ENCODE results near the gene PMEL. TPM values are rescaled to one million over a fixed set of nuclear protein-coding genes. Genes with fewer than 3 reads are reported as not detected.

Gene PMEL
- total RNA-seq, 2 experiments from 2014 or later, result 0.23 to 0.37 TPM

DNA sequence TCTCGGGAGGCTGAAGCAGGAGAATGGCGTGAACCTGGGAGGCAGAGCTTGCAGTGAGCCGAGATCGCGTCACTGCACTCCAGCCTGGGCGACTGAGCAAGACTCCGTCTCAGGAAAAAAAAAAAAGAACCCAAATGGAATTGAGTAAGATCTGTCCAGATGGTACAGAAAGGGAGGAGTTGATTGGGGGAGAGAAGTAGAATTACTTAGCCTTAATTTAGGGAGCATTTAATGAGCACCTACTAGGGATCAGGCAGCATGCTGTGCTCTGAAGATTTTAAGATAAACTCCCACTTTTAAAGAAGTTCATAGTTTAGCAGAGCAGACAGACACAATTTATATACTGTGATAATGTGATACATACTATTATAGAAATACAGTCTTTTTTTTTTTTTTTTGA lies 12.6 kb upstream of the PMEL start:
- ATAC-seq (no peak), DNase-seq (no peak)
- Mint-ChIP-seq H3K27ac (no peak overlapping the region), H3K36me3 (peaks cover 17% of the 10 kb centered on the region), H3K27me3 (no peaks in the 10 kb centered on the region), H3K4me3 (no peak overlapping the region), H3K9me3 (ENCODE audit: low read depth) (no peaks in the 10 kb centered on the region), H3K4me1 (peaks cover 12% of the 10 kb centered on the region)
- CTCF ChIA-PET, result interaction anchor here (1.8 kb wide), 1 partner anchor 53 kb away, joined by 4 read pairs; no protein-coding TSS in a partner anchor

DNA sequence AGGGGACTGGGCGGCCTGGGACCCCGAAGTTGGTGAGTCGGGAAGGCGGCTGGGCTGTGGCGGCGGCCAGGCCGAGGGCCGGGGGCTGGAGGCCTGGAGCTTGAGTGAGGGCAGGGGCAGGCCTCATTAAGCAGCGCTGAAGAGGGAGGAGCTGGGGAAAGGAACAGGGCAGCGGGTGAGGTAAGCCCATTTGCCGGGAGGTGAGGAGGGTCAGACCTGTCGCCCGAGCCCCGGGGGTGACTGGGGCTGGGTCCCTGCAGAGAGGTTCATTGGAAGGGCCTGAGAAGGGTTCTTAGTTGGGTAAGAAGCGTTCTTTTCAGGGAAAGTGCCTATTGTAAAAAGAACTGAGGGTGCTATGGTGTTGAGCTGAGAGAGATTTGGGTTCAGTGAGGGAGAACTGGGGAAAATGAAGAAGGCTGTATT lies 8.5 kb upstream of the PMEL start:
- Mint-ChIP-seq H3K4me1 (peaks cover 26% of the 10 kb centered on the region), H3K27me3 (no peaks in the 10 kb centered on the region), H3K36me3 (peaks cover 24% of the 10 kb centered on the region), H3K27ac (no peak overlapping the region), H3K4me3 (no peak overlapping the region), H3K9me3 (ENCODE audit: low read depth) (no peaks in the 10 kb centered on the region)
- CTCF ChIA-PET, result interaction anchor here (0.7 to 3.1 kb wide), 22 partner anchors 10 to 236 kb away, joined by 3 to 25 read pairs (median 5); partner anchors contain the start of genes DGKA, ORMDL2, SARNP and SMARCC2
- peak; percentile 71 for DNase-seq
- ATAC-seq, result peak; percentile 24

DNA sequence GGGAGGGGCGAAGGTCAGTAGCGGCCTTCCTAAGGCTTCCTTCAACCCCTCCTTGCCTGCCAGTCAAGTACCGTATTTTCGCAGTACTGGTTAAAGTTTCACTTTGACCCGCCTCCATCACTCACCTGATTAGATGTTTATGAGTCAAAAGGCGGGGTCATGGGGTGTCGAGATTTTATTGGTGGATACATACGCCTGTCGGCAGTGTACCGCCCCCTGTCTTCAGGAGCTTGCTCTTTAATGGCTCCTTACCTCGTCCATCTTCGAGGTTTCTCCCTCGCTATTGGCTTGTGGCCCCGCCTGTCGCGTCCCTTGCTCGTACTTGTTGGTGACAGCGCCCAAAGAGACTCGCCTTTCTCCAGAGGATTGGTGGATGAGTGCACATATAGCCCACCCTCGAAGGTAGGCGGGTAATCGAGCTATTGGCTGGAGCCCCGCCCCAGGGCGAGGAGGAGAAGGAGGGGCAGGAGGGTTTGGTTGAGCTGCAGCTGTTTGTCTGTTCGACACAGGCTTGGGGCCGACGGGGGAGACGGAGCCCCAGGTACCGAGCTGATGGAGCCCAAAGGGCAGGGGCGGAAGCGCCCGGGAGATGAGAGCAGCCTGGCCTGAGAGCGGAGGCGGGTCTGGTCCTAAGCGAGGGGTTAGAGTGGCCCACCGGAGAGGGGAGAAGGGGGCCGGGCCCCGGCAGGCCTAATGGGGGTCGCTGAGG lies 7.9 kb upstream of the PMEL start, which contains the start of gene RAB5B:
Gene RAB5B, plus strand, starts transcription at position 480 of the 709 bp plus-strand sequence. CDS start 12,883 bp downstream, outside the sequence.
- Mint-ChIP-seq H3K27me3 (no peaks in the 10 kb centered on the region), H3K27ac (no peak within 1 kb of the TSS), H3K4me3 (no peak within 1 kb of the TSS), H3K36me3 (peaks cover 25% of the 10 kb centered on the region), H3K4me1 (peaks cover 29% of the 10 kb centered on the region), H3K9me3 (ENCODE audit: low read depth) (no peaks in the 10 kb centered on the region)
- ATAC-seq, result peak; percentile 93
- peak; percentile 100 for DNase-seq
- CTCF ChIA-PET, result interaction anchor here (0.7 to 3.1 kb wide), 23 partner anchors 9 to 235 kb away, joined by 3 to 25 read pairs (median 5); partner anchors contain the start of genes DGKA, ORMDL2, SARNP and SMARCC2

DNA sequence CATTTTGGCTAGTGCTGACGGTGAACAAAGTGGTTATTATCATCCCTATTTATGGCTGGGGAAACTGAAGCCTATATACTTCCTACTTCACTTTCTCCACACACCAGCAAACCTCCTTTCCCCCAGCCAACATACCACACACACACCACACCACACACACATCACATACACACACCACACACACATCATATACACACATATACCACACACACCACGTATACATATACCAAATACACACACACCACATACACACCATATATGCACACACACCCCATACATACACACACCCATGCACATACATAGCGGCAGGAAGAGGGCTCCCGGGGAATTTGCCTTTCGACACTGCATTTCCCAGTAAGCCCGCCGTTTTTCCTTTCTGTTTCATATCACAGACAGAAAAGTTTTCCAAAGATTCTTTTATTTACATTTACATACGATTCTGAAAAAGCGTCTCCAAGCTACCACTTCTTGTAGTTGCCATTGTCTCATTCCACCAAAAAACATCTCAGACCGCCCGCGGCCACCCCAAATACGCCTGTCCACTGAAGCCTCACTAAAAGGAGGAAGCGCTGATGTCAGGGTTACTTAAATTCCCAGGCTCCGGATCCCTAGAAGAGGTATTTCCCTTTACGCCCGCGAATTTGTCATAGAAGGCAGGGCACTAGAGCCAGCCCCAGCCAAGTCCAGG lies 7.2 kb upstream of the PMEL start:
- peak; percentile 54 for DNase-seq
- peaks cover 34% of the 10 kb centered on the region for H3K4me1 Mint-ChIP-seq
- no peak overlapping the region for H3K4me3 Mint-ChIP-seq
- no peaks in the 10 kb centered on the region for H3K9me3 Mint-ChIP-seq (ENCODE audit: low read depth)
- H3K36me3 Mint-ChIP-seq, result peaks cover 28% of the 10 kb centered on the region
- no peak for ATAC-seq
- CTCF ChIA-PET, result interaction anchor here (0.7 to 3.1 kb wide), 17 partner anchors 11 to 235 kb away, joined by 3 to 25 read pairs (median 6); partner anchors contain the start of genes DGKA, ORMDL2, SARNP and SMARCC2
- H3K27me3 Mint-ChIP-seq, result no peaks in the 10 kb centered on the region
- H3K27ac Mint-ChIP-seq, result no peak overlapping the region

DNA sequence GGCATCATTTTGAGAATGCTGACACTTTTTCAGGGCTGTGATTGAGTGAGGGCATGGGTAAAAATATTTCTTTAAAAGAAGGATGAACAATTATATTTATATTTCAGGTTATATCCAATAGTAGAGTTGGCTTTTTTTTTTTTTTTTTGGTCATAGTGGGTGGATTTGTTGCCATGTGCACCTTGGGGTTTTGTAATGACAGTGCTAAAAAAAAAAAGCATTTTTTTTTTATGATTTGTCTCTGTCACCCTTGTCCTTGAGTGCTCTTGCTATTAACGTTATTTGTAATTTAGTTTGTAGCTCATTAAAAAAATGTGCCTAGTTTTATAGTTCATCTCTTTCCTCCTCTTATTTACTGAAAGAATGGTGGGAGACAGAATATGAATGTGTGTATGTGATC lies 6.6 kb upstream of the PMEL start:
- H3K4me3 Mint-ChIP-seq, result no peak overlapping the region
- peaks cover 40% of the 10 kb centered on the region for H3K4me1 Mint-ChIP-seq
- ATAC-seq (no peak), DNase-seq (no peak)
- H3K27me3 Mint-ChIP-seq, result no peaks in the 10 kb centered on the region
- no peak overlapping the region for H3K27ac Mint-ChIP-seq
- no peaks in the 10 kb centered on the region for H3K9me3 Mint-ChIP-seq (ENCODE audit: low read depth)
- H3K36me3 Mint-ChIP-seq, result peaks cover 29% of the 10 kb centered on the region
- CTCF ChIA-PET, result interaction anchor here (0.7 kb wide), 1 partner anchor 147 kb away, joined by 4 read pairs; no protein-coding TSS in a partner anchor

DNA sequence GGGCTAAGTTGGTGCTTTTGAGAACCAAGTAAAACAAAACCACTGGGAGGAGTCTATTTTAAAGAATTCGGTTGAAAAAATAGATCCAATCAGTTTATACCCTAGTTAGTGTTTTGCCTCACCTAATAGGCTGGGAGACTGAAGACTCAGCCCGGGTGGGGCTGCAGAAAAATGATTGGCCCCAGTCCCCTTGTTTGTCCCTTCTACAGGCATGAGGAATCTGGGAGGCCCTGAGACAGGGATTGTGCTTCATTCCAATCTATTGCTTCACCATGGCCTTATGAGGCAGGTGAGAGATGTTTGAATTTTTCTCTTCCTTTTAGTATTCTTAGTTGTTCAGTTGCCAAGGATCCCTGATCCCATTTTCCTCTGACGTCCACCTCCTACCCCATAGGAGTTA lies 6.2 kb upstream of the PMEL start:
- no peak overlapping the region for H3K4me3 Mint-ChIP-seq
- peaks cover 29% of the 10 kb centered on the region for H3K36me3 Mint-ChIP-seq
- DNase-seq (no peak), ATAC-seq (no peak)
- CTCF ChIA-PET, result no interaction called here
- peak overlapping the region; percentile 43 for H3K27ac Mint-ChIP-seq
- H3K4me1 Mint-ChIP-seq, result peaks cover 41% of the 10 kb centered on the region
- H3K9me3 Mint-ChIP-seq (ENCODE audit: low read depth), result no peaks in the 10 kb centered on the region
- no peaks in the 10 kb centered on the region for H3K27me3 Mint-ChIP-seq

DNA sequence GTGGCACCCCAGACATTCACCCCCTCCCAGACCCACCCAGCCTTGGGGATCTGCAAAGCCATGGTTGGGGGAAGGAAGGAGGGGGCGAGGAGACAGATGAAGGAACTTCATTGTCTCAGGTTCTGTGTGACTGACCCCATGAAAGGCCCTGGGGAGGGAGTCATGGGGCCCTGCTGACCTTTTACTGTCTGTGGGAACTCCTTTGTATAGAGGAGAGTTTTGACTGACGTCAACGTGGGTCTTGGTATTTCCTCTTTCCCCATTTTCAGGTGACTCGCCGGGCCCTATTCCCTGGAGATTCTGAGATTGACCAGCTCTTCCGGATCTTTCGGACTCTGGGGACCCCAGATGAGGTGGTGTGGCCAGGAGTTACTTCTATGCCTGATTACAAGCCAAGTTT lies 4.9 kb upstream of the PMEL start:
- ATAC-seq (no peak), DNase-seq (no peak)
- H3K27me3 Mint-ChIP-seq, result no peaks in the 10 kb centered on the region
- peaks cover 27% of the 10 kb centered on the region for H3K36me3 Mint-ChIP-seq
- CTCF ChIA-PET, result interaction anchor here (1.0 kb wide), 1 partner anchor 59 kb away, joined by 3 read pairs; no protein-coding TSS in a partner anchor
- H3K4me1 Mint-ChIP-seq, result peaks cover 41% of the 10 kb centered on the region
- peak overlapping the region; percentile 44 for H3K27ac Mint-ChIP-seq
- H3K4me3 Mint-ChIP-seq, result no peak overlapping the region
- no peaks in the 10 kb centered on the region for H3K9me3 Mint-ChIP-seq (ENCODE audit: low read depth)

DNA sequence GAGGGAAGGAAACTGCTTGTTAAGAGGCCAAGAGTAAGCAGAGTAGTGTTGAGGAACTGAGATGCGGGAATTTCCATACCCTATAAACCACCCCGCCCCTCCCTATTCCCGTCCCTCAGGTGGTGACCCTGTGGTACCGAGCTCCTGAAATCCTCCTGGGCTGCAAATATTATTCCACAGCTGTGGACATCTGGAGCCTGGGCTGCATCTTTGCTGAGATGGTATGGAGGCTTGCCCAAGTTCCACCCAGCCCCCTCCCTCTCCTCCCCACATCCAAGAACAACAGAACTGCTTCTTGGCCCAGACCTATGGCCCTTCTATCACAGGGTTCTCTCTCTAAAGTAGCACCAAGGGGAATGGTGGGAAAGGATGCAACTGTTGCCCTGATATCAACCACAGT lies 3.5 kb upstream of the PMEL start:
- Mint-ChIP-seq H3K4me1 (peaks cover 41% of the 10 kb centered on the region), H3K36me3 (peaks cover 27% of the 10 kb centered on the region), H3K4me3 (no peak overlapping the region), H3K9me3 (ENCODE audit: low read depth) (no peaks in the 10 kb centered on the region), H3K27ac (no peak overlapping the region), H3K27me3 (no peaks in the 10 kb centered on the region)
- CTCF ChIA-PET, result no interaction called here
- ATAC-seq (no peak), DNase-seq (no peak)

DNA sequence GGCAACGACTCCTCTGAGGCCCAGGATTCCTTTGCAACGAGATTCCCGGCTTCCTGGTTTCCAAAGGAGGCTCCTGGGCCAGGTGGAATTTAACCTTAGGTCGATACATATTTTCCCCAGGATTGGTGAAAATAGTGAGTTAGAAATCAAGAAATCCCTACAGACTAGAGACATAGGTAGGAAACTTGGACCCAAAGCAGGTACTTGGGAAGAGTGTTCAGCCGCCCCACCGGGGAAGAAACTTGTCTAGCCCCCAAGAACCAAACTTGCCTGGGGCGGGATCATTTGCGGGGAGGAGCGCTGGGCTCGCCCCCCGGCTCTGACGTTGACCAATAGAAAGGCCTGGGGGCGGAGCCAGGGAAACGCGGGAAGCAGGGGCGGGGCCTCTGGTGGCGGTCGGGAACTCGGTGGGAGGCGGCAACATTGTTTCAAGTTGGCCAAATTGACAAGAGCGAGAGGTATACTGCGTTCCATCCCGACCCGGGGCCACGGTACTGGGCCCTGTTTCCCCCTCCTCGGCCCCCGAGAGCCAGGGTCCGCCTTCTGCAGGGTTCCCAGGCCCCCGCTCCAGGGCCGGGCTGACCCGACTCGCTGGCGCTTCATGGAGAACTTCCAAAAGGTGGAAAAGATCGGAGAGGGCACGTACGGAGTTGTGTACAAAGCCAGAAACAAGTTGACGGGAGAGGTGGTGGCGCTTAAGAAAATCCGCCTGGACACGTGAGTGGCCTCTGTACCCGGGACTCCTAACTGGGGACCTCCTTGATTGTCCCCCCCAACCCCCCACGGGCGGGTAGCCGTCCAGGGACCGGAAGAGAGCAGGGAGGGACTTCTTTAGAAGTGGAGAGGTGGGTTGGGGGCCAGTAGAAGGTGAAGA lies 803 bp upstream of the PMEL start, which contains the start of gene CDK2:
Gene CDK2, plus strand, starts transcription at position 423 of the 874 bp plus-strand sequence. Its CDS starts 179 bp downstream, at position 602.
- H3K27ac Mint-ChIP-seq, result peak within 1 kb of the TSS; percentile 83
- peaks cover 40% of the 10 kb centered on the region for H3K4me1 Mint-ChIP-seq
- no peaks in the 10 kb centered on the region for H3K9me3 Mint-ChIP-seq (ENCODE audit: low read depth)
- CTCF ChIA-PET, result interaction anchor here (1.2 to 1.7 kb wide), 4 partner anchors 11 to 74 kb away, joined by 3 to 9 read pairs (median 4); no protein-coding TSS in a partner anchor
- peak; percentile 95 for DNase-seq
- ATAC-seq, result peak; percentile 97
- peak within 1 kb of the TSS; percentile 98 for H3K4me3 Mint-ChIP-seq
- peaks cover 24% of the 10 kb centered on the region for H3K36me3 Mint-ChIP-seq
- H3K27me3 Mint-ChIP-seq, result no peaks in the 10 kb centered on the region

DNA sequence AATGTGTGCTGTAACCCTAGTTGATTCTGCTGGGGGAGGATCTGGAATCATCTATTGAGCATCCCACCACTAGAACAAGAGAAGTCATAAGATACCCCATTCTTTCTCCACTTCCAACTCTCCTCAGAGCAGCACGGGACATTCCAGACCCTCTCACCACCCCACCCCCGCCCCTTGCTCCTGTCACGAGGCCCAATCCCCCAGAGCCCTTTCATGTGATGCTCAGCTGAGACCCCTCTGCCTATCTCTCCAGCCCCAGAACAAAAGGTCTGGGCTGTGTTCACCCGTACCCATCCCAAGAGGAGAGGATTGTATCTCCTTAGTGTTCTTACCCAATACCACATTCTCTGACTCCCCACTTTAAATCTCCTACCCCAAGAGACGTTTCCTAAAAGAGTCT lies 602 bp downstream of the PMEL start:
- H3K27ac Mint-ChIP-seq, result no peak overlapping the region
- DNase-seq, result no peak
- CTCF ChIA-PET, result interaction anchor here (1.2 kb wide), 1 partner anchor 9 kb away, joined by 4 read pairs; the partner anchor contains the start of gene RAB5B
- H3K36me3 Mint-ChIP-seq, result peaks cover 15% of the 10 kb centered on the region
- no peak for ATAC-seq
- no peaks in the 10 kb centered on the region for H3K9me3 Mint-ChIP-seq (ENCODE audit: low read depth)
- H3K4me3 Mint-ChIP-seq, result no peak overlapping the region
- peaks cover 29% of the 10 kb centered on the region for H3K4me1 Mint-ChIP-seq
- no peaks in the 10 kb centered on the region for H3K27me3 Mint-ChIP-seq

DNA sequence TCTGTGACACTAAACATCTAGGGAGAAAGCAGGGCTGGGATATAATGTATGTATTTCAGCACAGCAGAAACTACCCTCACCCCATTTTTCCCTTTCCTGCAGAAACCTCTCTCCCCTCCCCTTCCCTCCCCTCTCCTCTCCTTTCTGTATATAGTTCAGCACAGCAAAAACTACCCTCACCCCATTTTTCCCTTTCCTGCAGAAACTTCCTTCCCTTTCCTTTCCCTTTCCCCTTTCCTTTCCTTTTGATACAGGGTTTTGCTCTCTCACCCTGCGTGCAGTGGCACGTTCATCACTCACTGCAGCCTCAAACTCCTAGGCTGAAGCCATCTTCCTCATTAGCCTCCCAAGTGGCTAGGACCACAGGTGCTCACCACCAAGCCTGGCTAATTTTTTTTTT lies 2.1 kb downstream of the PMEL start:
- CTCF ChIA-PET, result no interaction called here
- DNase-seq, result no peak
- ATAC-seq, result no peak
- Mint-ChIP-seq H3K36me3 (peaks cover 9% of the 10 kb centered on the region), H3K4me3 (no peak overlapping the region), H3K9me3 (ENCODE audit: low read depth) (no peaks in the 10 kb centered on the region), H3K27ac (no peak overlapping the region), H3K27me3 (no peaks in the 10 kb centered on the region), H3K4me1 (peaks cover 19% of the 10 kb centered on the region)

DNA sequence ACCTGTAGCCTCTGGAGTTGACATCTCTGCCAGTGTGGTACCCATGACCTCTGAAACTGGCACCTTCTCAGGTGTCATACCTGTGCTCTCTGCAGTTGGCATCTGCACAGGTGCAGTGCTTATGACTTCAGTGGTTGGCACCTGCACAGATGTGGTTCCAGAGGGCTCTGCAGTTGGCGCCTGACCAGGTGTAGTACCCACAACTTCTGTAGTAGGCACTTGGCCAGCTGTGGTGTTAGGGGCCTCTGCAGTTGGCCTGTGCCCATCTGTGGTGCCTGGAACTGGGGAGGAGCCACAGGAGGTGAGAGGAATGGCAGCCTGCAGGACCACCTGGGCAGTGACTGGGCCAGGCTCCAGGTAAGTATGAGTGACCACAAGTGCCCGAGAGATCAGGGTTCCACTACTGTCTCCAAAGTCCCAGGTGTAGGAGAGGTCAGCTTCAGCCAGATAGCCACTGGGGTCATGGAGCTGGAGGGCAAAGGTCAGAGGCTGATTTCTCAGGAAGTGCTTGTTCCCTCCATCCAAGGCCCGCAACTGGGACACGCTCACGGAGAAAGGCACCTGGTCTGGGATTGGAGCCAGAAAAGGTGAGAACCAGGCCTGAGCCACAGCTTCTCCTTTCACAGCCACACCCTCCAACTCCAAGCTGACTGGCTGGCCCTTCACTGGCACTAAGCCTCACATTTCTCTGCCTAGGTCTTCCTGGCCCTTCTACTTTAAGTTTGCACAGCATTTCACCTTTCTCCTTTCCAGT lies 8.6 kb downstream of the PMEL start:
- no peak overlapping the region for H3K4me3 Mint-ChIP-seq
- no peaks in the 10 kb centered on the region for H3K9me3 Mint-ChIP-seq (ENCODE audit: low read depth)
- H3K27ac Mint-ChIP-seq, result no peak overlapping the region
- CTCF ChIA-PET, result interaction anchor here (0.9 to 2.2 kb wide), 7 partner anchors 17 to 219 kb away, joined by 3 to 5 read pairs (median 5); partner anchors contain the start of gene RAB5B
- DNase-seq (no peak), ATAC-seq (no peak)
- no peaks in the 10 kb centered on the region for H3K27me3 Mint-ChIP-seq
- H3K4me1 Mint-ChIP-seq, result no peaks in the 10 kb centered on the region
- H3K36me3 Mint-ChIP-seq, result peaks cover 15% of the 10 kb centered on the region
